Measurements from ENCODE around the gene CRMP1. TPM values are rescaled to one million over a fixed set of nuclear protein-coding genes. Genes with fewer than 3 reads are reported as not detected.

The CRMP1 gene
- total RNA-seq, 4 donors from 2014 or later: 0.62 to 4.3 (median 1.6) TPM

GRCh38 chr4:5808081-5808741 is 84.7 kb downstream of the CRMP1 start:
- peaks cover 0 to 100% of the 10 kb centered on the region in 2 donors for H3K36me3 ChIP-seq
- TF ChIP-seq CTCF (IDR thresholded peaks at IDR 0.05): no peak
- no peak for TF ChIP-seq EP300 (IDR thresholded peaks at IDR 0.05)
- no peak for TF ChIP-seq POLR2AphosphoS5 (IDR thresholded peaks at IDR 0.05)
- TF ChIP-seq POLR2A (IDR thresholded peaks at IDR 0.05): no peak
- ATAC-seq: no peak
- no peak overlapping the region for H3K4me3 ChIP-seq
- WGBS, 2 donors (ENCODE audit: low coverage in 1 of 2): 89% methylated on average over 5 of the region's 10 CpGs; no CpG with 5 or more reads in 1 of the 2 donors
- no peak overlapping the region for H3K27ac ChIP-seq
- H3K9me3 ChIP-seq: peaks cover 0 to 9% (median 0%) of the 10 kb centered on the region in 3 donors
- no peaks in the 10 kb centered on the region for H3K4me1 ChIP-seq
- no peaks in the 10 kb centered on the region for H3K27me3 ChIP-seq

- WGBS, 2 donors (ENCODE audit: low coverage in 1 of 2): 100% methylated on average over 2 of the region's 11 CpGs
- H3K36me3 ChIP-seq: peaks cover 0 to 100% of the 10 kb centered on the region in 2 donors
- no peak overlapping the region for H3K27ac ChIP-seq
- H3K4me3 ChIP-seq: no peak overlapping the region
- TF ChIP-seq POLR2AphosphoS5 (IDR thresholded peaks at IDR 0.05) (no peak), CTCF (IDR thresholded peaks at IDR 0.05) (no peak)
- no peaks in the 10 kb centered on the region for H3K27me3 ChIP-seq
- no peaks in the 10 kb centered on the region for H3K4me1 ChIP-seq
- H3K9me3 ChIP-seq: peaks cover 0 to 5% (median 0%) of the 10 kb centered on the region in 3 donors
- ATAC-seq: no peak
These were observed 87.6 kb downstream of the CRMP1 start for GRCh38 chr4:5805270-5805669.

- TF ChIP-seq POLR2AphosphoS5 (IDR thresholded peaks at IDR 0.05): no peak
- no peak for TF ChIP-seq POLR2A (IDR thresholded peaks at IDR 0.05)
- TF ChIP-seq CTCF (IDR thresholded peaks at IDR 0.05): no peak
- TF ChIP-seq EP300 (IDR thresholded peaks at IDR 0.05): no peak
- Histone ChIP-seq H3K4me3 (no peak overlapping the region), H3K27me3 (no peaks in the 10 kb centered on the region), H3K27ac (no peak overlapping the region), H3K36me3 (peaks cover 0 to 100% of the 10 kb centered on the region in 2 donors), H3K4me1 (no peaks in the 10 kb centered on the region), H3K9me3 (no peaks in the 10 kb centered on the region)
- 78% methylated on average over 7 of the region's 14 CpGs; no CpG with 5 or more reads in 1 of the 2 donors for WGBS, 2 donors (ENCODE audit: low coverage in 1 of 2)
- ATAC-seq: no peak
These were observed 88.2 kb downstream of the CRMP1 start for GRCh38 chr4:5804656-5805055.

GRCh38 chr4:5802565-5802964 is 90.3 kb downstream of the CRMP1 start:
- ATAC-seq: no peak
- no peak for TF ChIP-seq EP300 (IDR thresholded peaks at IDR 0.05)
- no peak for TF ChIP-seq CTCF (IDR thresholded peaks at IDR 0.05)
- no peak for TF ChIP-seq POLR2A (IDR thresholded peaks at IDR 0.05)
- TF ChIP-seq POLR2AphosphoS5 (IDR thresholded peaks at IDR 0.05): no peak
- Histone ChIP-seq H3K27me3 (no peaks in the 10 kb centered on the region), H3K27ac (no peak overlapping the region), H3K36me3 (peaks cover 0 to 100% of the 10 kb centered on the region in 2 donors), H3K9me3 (no peaks in the 10 kb centered on the region), H3K4me3 (no peak overlapping the region), H3K4me1 (no peaks in the 10 kb centered on the region)
- 87 to 89% methylated on average over 3 to 11 of the region's 12 CpGs for WGBS, 2 donors (ENCODE audit: low coverage in 1 of 2)

- ATAC-seq: no peak
- H3K4me1 ChIP-seq: no peaks in the 10 kb centered on the region
- peaks cover 0 to 100% of the 10 kb centered on the region in 2 donors for H3K36me3 ChIP-seq
- H3K4me3 ChIP-seq: no peak overlapping the region
- H3K9me3 ChIP-seq: no peaks in the 10 kb centered on the region
- 77 to 83% methylated on average over 3 to 6 of the region's 13 CpGs for WGBS, 2 donors (ENCODE audit: low coverage in 1 of 2)
- H3K27me3 ChIP-seq: no peaks in the 10 kb centered on the region
- H3K27ac ChIP-seq: no peak overlapping the region
- TF ChIP-seq POLR2A (IDR thresholded peaks at IDR 0.05): no peak
- TF ChIP-seq POLR2AphosphoS5 (IDR thresholded peaks at IDR 0.05): no peak
- no peak for TF ChIP-seq CTCF (IDR thresholded peaks at IDR 0.05)
- no peak for TF ChIP-seq EP300 (IDR thresholded peaks at IDR 0.05)
These were observed 91.2 kb downstream of the CRMP1 start for GRCh38 chr4:5801696-5802095.

Measured in gastroesophageal sphincter (tissue), 4 donors.